GM12878 (cell line): ENCODE data around the gene FAF1. TPM values are rescaled to one million over a fixed set of nuclear protein-coding genes. Genes with fewer than 3 reads are reported as not detected.

Experiments
- ATAC-seq: fragments of 200-7000 bp; cut with Tn5 transposase; 3 replicates; pipeline ENCODE4 v1.9.1; 2020; ENCODE audit warnings: mild to moderate bottlenecking, moderate library complexity
- BruUV-seq: library from RNA; stranded (reverse); fragments of 400-500 nt; replicated peaks from 2 replicates; lab custom pipeline; 2021; lab: Mats Ljungman, UMichigan
- CTCF ChIA-PET: fragments of 300-600 bp; sonication (Branson Sonifier 250); formaldehyde crosslinking; extraction: SDS; loops from one replicate; lab custom pipeline; 2021; ENCODE audit warnings: inconsistent platforms; lab: Yijun Ruan, JAX
- POLR2A ChIA-PET: fragments of 350-600 bp; formaldehyde crosslinking; extraction: SDS; loops from one replicate; lab custom pipeline; 2021; ENCODE audit warnings: inconsistent platforms; lab: Charles Lee
- RAD21 ChIA-PET: fragments of 300-600 bp; sonication (Branson Sonifier 250); formaldehyde crosslinking; loops from one replicate; lab custom pipeline; 2023; ENCODE audit warnings: antibody characterized with exemption; ENCODE audit not compliant: unreplicated experiment; lab: Charles Lee
- SMC1A ChIA-PET: fragments of 300-600 bp; sonication (Branson Sonifier 250); formaldehyde crosslinking; loops from one replicate; lab custom pipeline; 2023; ENCODE audit not compliant: unreplicated experiment, uncharacterized antibody; lab: Charles Lee
- DNase-seq: peaks from one replicate; pipeline ENCODE4 v3.0.0-alpha.2; 2011; ENCODE audit warnings: low read depth, low spot score
- FAIRE-seq: peaks from 3 replicates; lab custom pipeline; 2011; peaks lifted over from hg19 to GRCh38; lab: Jason Lieb, UNC
- H2AFZ ChIP-seq: 2 replicates; pipeline ENCODE4 v1.6.0; 2011; ENCODE audit warnings: low read depth, low read length, control low read depth; ENCODE audit not compliant: control insufficient read depth
- H3K27ac ChIP-seq: 2 replicates; pipeline ENCODE4 v1.5.1; 2011; ENCODE audit warnings: control low read depth; ENCODE audit not compliant: control insufficient read depth, insufficient read depth
- H3K27me3 ChIP-seq, 2 experiments: replicated peaks in 1 of 2; 2 replicates each; pipeline versions ENCODE4 v1.6.0 to v1.6.1; 2011; ENCODE audit warnings: low read length in 1 of 2; ENCODE audit not compliant: control insufficient read depth in 2 of 2, insufficient read depth in 2 of 2
- H3K36me3 ChIP-seq, 2 experiments: 2 replicates each; pipeline ENCODE4 v1.5.1; 2011; ENCODE audit warnings: low read length in 1 of 2; ENCODE audit not compliant: control insufficient read depth in 2 of 2, insufficient read depth in 2 of 2
- H3K4me1 ChIP-seq: 2 replicates; pipeline ENCODE4 v1.6.1; 2011; ENCODE audit warnings: mild to moderate bottlenecking, low read length, moderate library complexity, mixed read lengths; ENCODE audit not compliant: control insufficient read depth, insufficient read depth
- H3K4me2 ChIP-seq: 2 replicates; pipeline ENCODE4 v1.6.0; 2011; ENCODE audit warnings: control low read depth; ENCODE audit not compliant: control insufficient read depth, insufficient read depth
- H3K4me3 ChIP-seq: fragments of 200-600 bp; sonication (generic); 2 replicates; pipeline ENCODE4 v1.5.1; 2016
- H3K79me2 ChIP-seq: 2 replicates; pipeline ENCODE4 v1.6.0; 2011; ENCODE audit warnings: low read length; ENCODE audit not compliant: control insufficient read depth, insufficient read depth
- H3K9ac ChIP-seq: 2 replicates; pipeline ENCODE4 v1.8.0; 2011; ENCODE audit warnings: low read length, control low read depth, mixed read lengths; ENCODE audit not compliant: control insufficient read depth, insufficient read depth
- H3K9me3 ChIP-seq: replicated peaks from 3 replicates; pipeline ENCODE4 v1.5.1; 2011; ENCODE audit warnings: mild to moderate bottlenecking, low read length; ENCODE audit not compliant: control insufficient read depth, insufficient read depth
- H4K20me1 ChIP-seq: 2 replicates; pipeline ENCODE4 v1.6.0; 2011; ENCODE audit not compliant: control insufficient read depth, insufficient read depth
- ASH2L ChIP-seq: fragments of 300-600, 200-600 bp; sonication (generic); IDR thresholded peaks from 2 replicates; pipeline ENCODE4 v1.6.1; 2017; ENCODE audit warnings: low read depth, mild to moderate bottlenecking, borderline replicate concordance
- CBX3 ChIP-seq: fragments of 200-600 bp; sonication (generic); IDR thresholded peaks from 2 replicates; pipeline ENCODE4 v1.6.1; 2016; ENCODE audit warnings: low read depth, borderline replicate concordance
- ETV6 ChIP-seq, 2 experiments: fragments of 450-650 bp in 1 of 2; IDR thresholded peaks in 1 of 2; conservative IDR thresholded peaks in 1 of 2; 2 replicates each; pipeline ENCODE4 v1.6.1; 2014; ENCODE audit warnings: antibody characterized with exemption in 1 of 2, borderline replicate concordance in 1 of 2, low read depth in 1 of 2, mild to moderate bottlenecking in 1 of 2, moderate library complexity in 1 of 2
- GABPA ChIP-seq: IDR thresholded peaks from 2 replicates; pipeline ENCODE4 v1.6.1; 2014; ENCODE audit warnings: antibody characterized with exemption, low read depth, mild to moderate bottlenecking, inconsistent platforms
- MTA3 ChIP-seq: IDR thresholded peaks from 2 replicates; pipeline ENCODE4 v1.6.1; 2012; ENCODE audit warnings: low read length, inconsistent platforms, borderline replicate concordance
- PBX3 ChIP-seq: IDR thresholded peaks from 2 replicates; pipeline ENCODE4 v1.6.1; 2011; ENCODE audit warnings: mild to moderate bottlenecking, low read depth, low read length, moderate library complexity; ENCODE audit not compliant: insufficient replicate concordance
- RBBP5 ChIP-seq: fragments of 200-600 bp; sonication (generic); conservative IDR thresholded peaks from 2 replicates; pipeline ENCODE4 v1.6.1; 2016
- SRF ChIP-seq, 2 experiments: IDR thresholded peaks; 2 replicates each; pipeline ENCODE4 v1.6.1; 2011; ENCODE audit warnings: low read depth in 2 of 2, low read length in 2 of 2, mild to moderate bottlenecking in 1 of 2, moderate library complexity in 1 of 2
- ZNF24 ChIP-seq: fragments of 450-650 bp; IDR thresholded peaks from 2 replicates; pipeline ENCODE4 v1.6.1; 2017; ENCODE audit warnings: antibody characterized with exemption, mild to moderate bottlenecking
- WGBS: methylation state at CpG from one replicate; pipeline ENCODE4 v1.1.6; 2016; ENCODE audit warnings: low lambda C conversion rate; ENCODE audit not compliant: insufficient replicate concordance, insufficient coverage; ENCODE audit errors: missing lambda C conversion rate; 5-methylcytosine and 5-hydroxymethylcytosine counted together
- in situ Hi-C: fragments of 300-500 bp; cut with MboI; formaldehyde crosslinking; loops from 9 replicates; pipeline ENCODE4 v1.14.3; 2018; ENCODE audit warnings: mixed read lengths
- intact Hi-C: fragments of 100-400 bp; cut with micrococcal nuclease; formaldehyde crosslinking; loops from one replicate; pipeline ENCODE4 v1.14.2; 2022; ENCODE audit not compliant: unreplicated experiment
- polyA plus RNA-seq, 11 experiments: library from polyadenylated mRNA; depleted of rRNA in 4 of 11; unstranded in 6 of 11; stranded (reverse) in 5 of 11; fragments of >200 nt; fragmentation: Nextera tagmentation in 4 of 11; fragmentation: Illumina TruSeq in 1 of 11; extraction: Ambion mirVana in 4 of 11; extraction: Trizol in 1 of 11; gene quantifications; 1 replicate in 1 of 11; 2 replicates in 10 of 11; pipeline versions ENCODE4 v1.2.1 to v1.2.3, GENCODE V29; 2011 to 2016; ENCODE audit warnings: inconsistent platforms in 2 of 11, missing spikeins in 2 of 11, low read depth in 1 of 11
- total RNA-seq, 4 experiments: library from RNA; depleted of rRNA in 3 of 4; stranded (reverse); fragments of >200 nt in 3 of 4; fragmentation: Illumina TruSeq in 1 of 4; extraction: Trizol in 1 of 4; gene quantifications; 2 replicates each; pipeline versions ENCODE4 v1.2.1 to v1.2.3, GENCODE V29; 2013 to 2021
- TF ChIP-seq, protein P1 (sequence below): fragments of 450-650 bp; IDR thresholded peaks from 2 replicates; pipeline ENCODE4 v1.6.1; 2017; ENCODE audit warnings: mild to moderate bottlenecking, moderate library complexity
- TF ChIP-seq, protein P2 (sequence below): IDR thresholded peaks from 2 replicates; pipeline ENCODE4 v1.6.1; 2012; ENCODE audit warnings: low read depth, low read length, improper control_type of control experiment
- TF ChIP-seq, protein P3 (sequence below): fragments of 450-650 bp; IDR thresholded peaks from 2 replicates; pipeline ENCODE4 v1.6.1; 2016; ENCODE audit warnings: mild to moderate bottlenecking

The FAF1 gene
- total and polyA plus RNA-seq, 10 of the 15 experiments (the other 5 are each of a cell fraction or from before 2014, with no cell fraction given): 8.6 to 54.5 (median 23.7) TPM

DNA sequence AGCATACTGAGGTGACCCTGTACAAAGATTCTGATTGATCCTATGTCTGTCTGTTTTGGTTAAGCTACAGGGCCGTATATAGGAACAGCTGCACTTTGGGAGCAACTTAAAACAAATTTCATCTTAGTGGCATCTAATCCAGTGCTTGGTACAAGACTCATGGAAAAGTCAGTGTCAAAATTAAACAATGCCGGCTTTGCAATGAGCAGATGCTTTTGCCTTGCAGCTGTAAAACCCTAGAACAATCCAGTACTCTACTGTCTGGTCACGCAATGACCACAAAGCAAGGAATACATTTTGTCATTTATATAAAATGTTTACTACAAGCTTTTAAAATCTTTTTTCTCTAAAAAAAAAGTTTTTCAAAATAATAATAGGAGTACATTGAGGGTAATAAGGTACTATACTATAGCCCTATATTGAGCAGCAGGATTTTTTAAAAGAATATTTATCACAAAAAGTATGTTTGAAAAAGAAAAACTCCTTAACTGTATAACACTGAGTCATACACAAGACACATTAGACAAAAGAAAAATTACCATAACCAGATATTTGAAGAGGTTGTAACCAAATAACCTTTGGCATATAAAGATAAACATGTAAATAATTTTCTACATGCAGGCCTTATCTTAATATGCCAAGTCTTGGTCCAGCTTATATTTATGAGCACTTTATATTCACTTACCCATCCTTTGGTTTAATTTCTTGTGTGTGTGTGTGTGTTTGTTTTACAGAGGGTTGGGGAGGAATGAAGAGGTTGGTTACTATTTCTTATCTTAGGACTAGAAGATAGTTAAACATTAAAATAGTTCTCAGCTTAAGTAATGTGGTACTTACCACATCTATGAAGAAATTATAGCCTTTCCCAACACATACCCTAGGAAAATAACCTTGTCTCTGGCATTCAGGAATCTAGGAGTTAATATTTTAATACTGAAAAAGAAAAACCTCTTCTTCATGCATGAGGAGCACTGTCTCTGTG, 262.3 kb downstream of the FAF1 start:
- in situ Hi-C loops: no loop called here
- no peak for TF ChIP-seq PBX3
- TF ChIP-seq, protein P1, sequence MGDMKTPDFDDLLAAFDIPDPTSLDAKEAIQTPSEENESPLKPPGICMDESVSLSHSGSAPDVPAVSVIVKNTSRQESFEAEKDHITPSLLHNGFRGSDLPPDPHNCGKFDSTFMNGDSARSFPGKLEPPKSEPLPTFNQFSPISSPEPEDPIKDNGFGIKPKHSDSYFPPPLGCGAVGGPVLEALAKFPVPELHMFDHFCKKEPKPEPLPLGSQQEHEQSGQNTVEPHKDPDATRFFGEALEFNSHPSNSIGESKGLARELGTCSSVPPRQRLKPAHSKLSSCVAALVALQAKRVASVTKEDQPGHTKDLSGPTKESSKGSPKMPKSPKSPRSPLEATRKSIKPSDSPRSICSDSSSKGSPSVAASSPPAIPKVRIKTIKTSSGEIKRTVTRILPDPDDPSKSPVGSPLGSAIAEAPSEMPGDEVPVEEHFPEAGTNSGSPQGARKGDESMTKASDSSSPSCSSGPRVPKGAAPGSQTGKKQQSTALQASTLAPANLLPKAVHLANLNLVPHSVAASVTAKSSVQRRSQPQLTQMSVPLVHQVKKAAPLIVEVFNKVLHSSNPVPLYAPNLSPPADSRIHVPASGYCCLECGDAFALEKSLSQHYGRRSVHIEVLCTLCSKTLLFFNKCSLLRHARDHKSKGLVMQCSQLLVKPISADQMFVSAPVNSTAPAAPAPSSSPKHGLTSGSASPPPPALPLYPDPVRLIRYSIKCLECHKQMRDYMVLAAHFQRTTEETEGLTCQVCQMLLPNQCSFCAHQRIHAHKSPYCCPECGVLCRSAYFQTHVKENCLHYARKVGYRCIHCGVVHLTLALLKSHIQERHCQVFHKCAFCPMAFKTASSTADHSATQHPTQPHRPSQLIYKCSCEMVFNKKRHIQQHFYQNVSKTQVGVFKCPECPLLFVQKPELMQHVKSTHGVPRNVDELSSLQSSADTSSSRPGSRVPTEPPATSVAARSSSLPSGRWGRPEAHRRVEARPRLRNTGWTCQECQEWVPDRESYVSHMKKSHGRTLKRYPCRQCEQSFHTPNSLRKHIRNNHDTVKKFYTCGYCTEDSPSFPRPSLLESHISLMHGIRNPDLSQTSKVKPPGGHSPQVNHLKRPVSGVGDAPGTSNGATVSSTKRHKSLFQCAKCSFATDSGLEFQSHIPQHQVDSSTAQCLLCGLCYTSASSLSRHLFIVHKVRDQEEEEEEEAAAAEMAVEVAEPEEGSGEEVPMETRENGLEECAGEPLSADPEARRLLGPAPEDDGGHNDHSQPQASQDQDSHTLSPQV: no peak
- no peak for TF ChIP-seq SRF (IDR thresholded peaks at IDR 0.05; ENCODE audit: low read depth in 2 of 2, low read length in 2 of 2)
- TF ChIP-seq ZNF24: no peak
- TF ChIP-seq, protein P2, sequence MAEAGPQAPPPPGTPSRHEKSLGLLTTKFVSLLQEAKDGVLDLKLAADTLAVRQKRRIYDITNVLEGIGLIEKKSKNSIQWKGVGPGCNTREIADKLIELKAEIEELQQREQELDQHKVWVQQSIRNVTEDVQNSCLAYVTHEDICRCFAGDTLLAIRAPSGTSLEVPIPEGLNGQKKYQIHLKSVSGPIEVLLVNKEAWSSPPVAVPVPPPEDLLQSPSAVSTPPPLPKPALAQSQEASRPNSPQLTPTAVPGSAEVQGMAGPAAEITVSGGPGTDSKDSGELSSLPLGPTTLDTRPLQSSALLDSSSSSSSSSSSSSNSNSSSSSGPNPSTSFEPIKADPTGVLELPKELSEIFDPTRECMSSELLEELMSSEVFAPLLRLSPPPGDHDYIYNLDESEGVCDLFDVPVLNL: no peak
- TF ChIP-seq RBBP5: no peak
- no peak for TF ChIP-seq MTA3
- no peak for TF ChIP-seq GABPA
- TF ChIP-seq, protein P3, sequence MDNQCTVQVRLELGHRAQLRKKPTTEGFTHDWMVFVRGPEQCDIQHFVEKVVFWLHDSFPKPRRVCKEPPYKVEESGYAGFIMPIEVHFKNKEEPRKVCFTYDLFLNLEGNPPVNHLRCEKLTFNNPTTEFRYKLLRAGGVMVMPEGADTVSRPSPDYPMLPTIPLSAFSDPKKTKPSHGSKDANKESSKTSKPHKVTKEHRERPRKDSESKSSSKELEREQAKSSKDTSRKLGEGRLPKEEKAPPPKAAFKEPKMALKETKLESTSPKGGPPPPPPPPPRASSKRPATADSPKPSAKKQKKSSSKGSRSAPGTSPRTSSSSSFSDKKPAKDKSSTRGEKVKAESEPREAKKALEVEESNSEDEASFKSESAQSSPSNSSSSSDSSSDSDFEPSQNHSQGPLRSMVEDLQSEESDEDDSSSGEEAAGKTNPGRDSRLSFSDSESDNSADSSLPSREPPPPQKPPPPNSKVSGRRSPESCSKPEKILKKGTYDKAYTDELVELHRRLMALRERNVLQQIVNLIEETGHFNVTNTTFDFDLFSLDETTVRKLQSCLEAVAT: no peak
- TF ChIP-seq CBX3: no peak
- TF ChIP-seq ETV6 (conservative IDR thresholded peaks at IDR 0.05 in 1 of 2, IDR thresholded peaks at IDR 0.05 in 1 of 2; ENCODE audit: borderline replicate concordance in 1 of 2, low read depth in 1 of 2): no peak
- no peak for TF ChIP-seq ASH2L
- Histone ChIP-seq H3K9ac (no peak overlapping the region), H3K79me2 (no peaks in the 10 kb centered on the region), H3K27ac (no peak overlapping the region), H4K20me1 (no peaks in the 10 kb centered on the region), H3K9me3 (no peaks in the 10 kb centered on the region), H3K4me3 (no peak overlapping the region), H3K4me1 (no peaks in the 10 kb centered on the region), H3K27me3 (no peaks in the 10 kb centered on the region), H3K36me3 (no peaks in the 10 kb centered on the region), H3K4me2 (no peak overlapping the region), H2AFZ (no peak overlapping the region)
- ChIA-PET SMC1A (interaction anchor here (0.9 to 1.6 kb wide), 6 partner anchors 8 to 329 kb away, joined by 3 to 6 read pairs (median 3); no protein-coding TSS in a partner anchor), POLR2A (interaction anchor here (0.6 kb wide), 1 partner anchor 51 kb away, joined by 4 read pairs; no protein-coding TSS in a partner anchor), CTCF (interaction anchor here (0.6 to 1.8 kb wide), 4 partner anchors 14 to 87 kb away, joined by 3 to 8 read pairs (median 5); no protein-coding TSS in a partner anchor), RAD21 (interaction anchor here (1.5 kb wide), 1 partner anchor 87 kb away, joined by 4 read pairs; no protein-coding TSS in a partner anchor)
- 98% methylated on average over 3 of the region's 3 CpGs for WGBS
- FAIRE-seq (no peak), ATAC-seq (no peak), DNase-seq (no peak)
- intact Hi-C loops: no loop called here
- BruUV-seq: no TSS peak
